Measurements from ENCODE around the gene PRRT4. TPM values are rescaled to one million over a fixed set of nuclear protein-coding genes. Genes with fewer than 3 reads are reported as not detected.

Gene PRRT4
- total and polyA plus RNA-seq, 2 of the 4 experiments (the other 2 are of a cell fraction): not detected

DNA sequence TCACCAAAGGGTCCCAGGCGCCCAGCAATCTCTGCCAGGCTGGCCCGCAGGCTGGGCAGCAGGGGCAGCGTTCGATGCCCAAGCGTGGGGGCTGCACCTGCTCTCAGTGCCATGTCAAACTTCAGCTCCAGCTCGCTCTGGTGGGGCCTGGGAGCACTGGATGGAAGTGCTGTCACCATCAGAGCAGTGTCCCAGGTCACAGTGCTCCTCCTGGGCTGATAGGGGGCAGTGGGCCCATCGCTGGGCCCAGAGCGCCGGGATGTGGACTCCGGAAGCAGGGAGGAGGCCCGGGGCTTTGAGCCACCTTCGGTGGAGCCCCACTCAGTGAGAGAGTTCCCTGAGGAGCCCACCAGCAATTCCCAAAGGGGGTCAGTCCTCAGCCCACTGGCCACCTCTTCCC lies 2.2 kb downstream of the PRRT4 start:
- Histone ChIP-seq H3K27me3 (ENCODE audit: control insufficient read depth, insufficient read depth, low read length) (peaks cover 82% of the 10 kb centered on the region), H3K36me3 (ENCODE audit: control insufficient read depth, insufficient read depth, low read length) (no peaks in the 10 kb centered on the region), H4K91ac (ENCODE audit: insufficient read depth, low read depth, low read length) (no peak overlapping the region), H3K4me2 (ENCODE audit: low read depth, low read length) (no peak overlapping the region), H3K14ac (replicated peaks; ENCODE audit: low read depth, low read length) (no peak overlapping the region), H3K9me1 (ENCODE audit: insufficient read depth, low read length) (no peaks in the 10 kb centered on the region), H3K4ac (ENCODE audit: low read depth, low read length) (no peak overlapping the region), H4K8ac (ENCODE audit: low read depth in 2 of 2, low read length in 2 of 2) (no peak overlapping the region), H3K9ac (ENCODE audit: low read depth, low read length) (no peak overlapping the region), H4K20me1 (ENCODE audit: insufficient read depth, low read length) (0 out of 2 replicates have a peak, but pooled peaks cover 3% of the 10 kb centered on the region), H3K27ac (ENCODE audit: insufficient read depth, low read length) (no peak overlapping the region), H2BK15ac (ENCODE audit: low read depth, low read length) (no peak overlapping the region), H3K4me3 (ENCODE audit: insufficient read depth, low read depth, low read length) (no peak overlapping the region), H3K4me1 (ENCODE audit: control insufficient read depth, insufficient read depth, low read length) (no peaks in the 10 kb centered on the region; the same call in 1 of the 2 replicates), H2AFZ (replicated peaks; ENCODE audit: low read length, poor library complexity) (no peak overlapping the region), H3K79me1 (ENCODE audit: low read depth in 1 of 2, low read length in 2 of 2) (no peaks in the 10 kb centered on the region), H2AK5ac (ENCODE audit: low read depth, low read length) (no peak overlapping the region), H3K9me3 (ENCODE audit: control insufficient read depth, insufficient read depth, low read length) (no peaks in the 10 kb centered on the region), H3K18ac (ENCODE audit: low read depth, low read length) (no peak overlapping the region), H2AK9ac (replicated peaks; ENCODE audit: low read depth, low read length, poor library complexity) (no peak overlapping the region), H4K5ac (ENCODE audit: low read depth, low read length) (no peak overlapping the region), H3K56ac (ENCODE audit: extremely low read depth, insufficient read depth, low read length) (no peak overlapping the region), H3K23ac (ENCODE audit: low read depth, low read length) (no peak overlapping the region), H2BK120ac (ENCODE audit: low read depth, low read length) (no peak overlapping the region), H2BK20ac (ENCODE audit: low read depth, low read length) (no peak overlapping the region), H2BK5ac (ENCODE audit: low read depth, low read length, poor library complexity, severe bottlenecking) (no peak overlapping the region)
- 75% methylated on average over 6 of the region's 12 CpGs; no CpG with 5 or more reads in 1 of the 2 experiments for WGBS, 2 experiments (ENCODE audit: extremely low coverage in 2 of 2, insufficient read length in 1 of 2)
- DNase-seq (no peak), ATAC-seq (ENCODE audit: low read depth) (no peak)
- CTCF ChIA-PET: no interaction called here
- intact Hi-C loops (cut with micrococcal nuclease): no loop called here
- in situ Hi-C loops (cut with MboI; ENCODE audit: low sequenced_read_pairs): no loop called here
- no peak for TF ChIP-seq MXI1 (IDR thresholded peaks at IDR 0.05; ENCODE audit: borderline replicate concordance, low read depth, low read length)
- TF ChIP-seq, protein P1, sequence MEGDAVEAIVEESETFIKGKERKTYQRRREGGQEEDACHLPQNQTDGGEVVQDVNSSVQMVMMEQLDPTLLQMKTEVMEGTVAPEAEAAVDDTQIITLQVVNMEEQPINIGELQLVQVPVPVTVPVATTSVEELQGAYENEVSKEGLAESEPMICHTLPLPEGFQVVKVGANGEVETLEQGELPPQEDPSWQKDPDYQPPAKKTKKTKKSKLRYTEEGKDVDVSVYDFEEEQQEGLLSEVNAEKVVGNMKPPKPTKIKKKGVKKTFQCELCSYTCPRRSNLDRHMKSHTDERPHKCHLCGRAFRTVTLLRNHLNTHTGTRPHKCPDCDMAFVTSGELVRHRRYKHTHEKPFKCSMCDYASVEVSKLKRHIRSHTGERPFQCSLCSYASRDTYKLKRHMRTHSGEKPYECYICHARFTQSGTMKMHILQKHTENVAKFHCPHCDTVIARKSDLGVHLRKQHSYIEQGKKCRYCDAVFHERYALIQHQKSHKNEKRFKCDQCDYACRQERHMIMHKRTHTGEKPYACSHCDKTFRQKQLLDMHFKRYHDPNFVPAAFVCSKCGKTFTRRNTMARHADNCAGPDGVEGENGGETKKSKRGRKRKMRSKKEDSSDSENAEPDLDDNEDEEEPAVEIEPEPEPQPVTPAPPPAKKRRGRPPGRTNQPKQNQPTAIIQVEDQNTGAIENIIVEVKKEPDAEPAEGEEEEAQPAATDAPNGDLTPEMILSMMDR (conservative IDR thresholded peaks at IDR 0.05; ENCODE audit: low read depth, low read length): no peak
- TF ChIP-seq MAZ (IDR thresholded peaks at IDR 0.05; ENCODE audit: borderline replicate concordance, low read depth, low read length): no peak
- no peak for TF ChIP-seq RFX5 (IDR thresholded peaks at IDR 0.05; ENCODE audit: low read depth, low read length)
- TF ChIP-seq RCOR1 (IDR thresholded peaks at IDR 0.05; ENCODE audit: insufficient replicate concordance, low read length): no peak
- TF ChIP-seq RAD21 (IDR thresholded peaks at IDR 0.05; ENCODE audit: low read length): no peak
- TF ChIP-seq POLR2A (IDR thresholded peaks at IDR 0.05; ENCODE audit: low read depth, low read length): no peak
- TF ChIP-seq CEBPB (IDR thresholded peaks at IDR 0.05; ENCODE audit: low read depth, low read length): no peak
- no peak for TF ChIP-seq NFE2L2 (IDR thresholded peaks at IDR 0.05; ENCODE audit: low read depth, low read length)
- no peak for TF ChIP-seq SMC3 (IDR thresholded peaks at IDR 0.05; ENCODE audit: low read depth, low read length)
- no peak for TF ChIP-seq CHD1 (IDR thresholded peaks at IDR 0.05; ENCODE audit: low read depth, low read length)
- TF ChIP-seq, protein P2, sequence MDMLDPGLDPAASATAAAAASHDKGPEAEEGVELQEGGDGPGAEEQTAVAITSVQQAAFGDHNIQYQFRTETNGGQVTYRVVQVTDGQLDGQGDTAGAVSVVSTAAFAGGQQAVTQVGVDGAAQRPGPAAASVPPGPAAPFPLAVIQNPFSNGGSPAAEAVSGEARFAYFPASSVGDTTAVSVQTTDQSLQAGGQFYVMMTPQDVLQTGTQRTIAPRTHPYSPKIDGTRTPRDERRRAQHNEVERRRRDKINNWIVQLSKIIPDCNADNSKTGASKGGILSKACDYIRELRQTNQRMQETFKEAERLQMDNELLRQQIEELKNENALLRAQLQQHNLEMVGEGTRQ (IDR thresholded peaks at IDR 0.05; ENCODE audit: low read depth, low read length): no peak
- TF ChIP-seq, protein P3, sequence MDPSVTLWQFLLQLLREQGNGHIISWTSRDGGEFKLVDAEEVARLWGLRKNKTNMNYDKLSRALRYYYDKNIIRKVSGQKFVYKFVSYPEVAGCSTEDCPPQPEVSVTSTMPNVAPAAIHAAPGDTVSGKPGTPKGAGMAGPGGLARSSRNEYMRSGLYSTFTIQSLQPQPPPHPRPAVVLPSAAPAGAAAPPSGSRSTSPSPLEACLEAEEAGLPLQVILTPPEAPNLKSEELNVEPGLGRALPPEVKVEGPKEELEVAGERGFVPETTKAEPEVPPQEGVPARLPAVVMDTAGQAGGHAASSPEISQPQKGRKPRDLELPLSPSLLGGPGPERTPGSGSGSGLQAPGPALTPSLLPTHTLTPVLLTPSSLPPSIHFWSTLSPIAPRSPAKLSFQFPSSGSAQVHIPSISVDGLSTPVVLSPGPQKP (IDR thresholded peaks at IDR 0.05; ENCODE audit: borderline replicate concordance, low read depth, low read length): no peak
- no peak for TF ChIP-seq BHLHE40 (IDR thresholded peaks at IDR 0.05; ENCODE audit: low read depth, low read length)
- no peak for TF ChIP-seq MAFK (IDR thresholded peaks at IDR 0.05; ENCODE audit: low read depth, low read length)
- TF ChIP-seq FOS (IDR thresholded peaks at IDR 0.05; ENCODE audit: low read depth, low read length): no peak
- dilution Hi-C loops (cut with HindIII; ENCODE audit: low sequenced_read_pairs, unreplicated experiment): no loop called here
- POLR2A ChIA-PET (ENCODE audit: unreplicated experiment): no interaction called here
- no TSS peak for BruUV-seq (replicated peaks)

Data from IMR-90 (cell line).